Upper lobe of left lung (tissue), 6 donors: ENCODE measurements around the gene PKNOX1. TPM values are rescaled to one million over a fixed set of nuclear protein-coding genes. Genes with fewer than 3 reads are reported as not detected.
"Not testable (repeated sequence)": the region's sequence is repeated elsewhere in the genome, so short reads cannot be mapped to it uniquely, and the experiment has no call there.

Experiments
- ATAC-seq, 2 donors: fragments of 200-7000 bp; cut with Tn5 transposase; one replicate each; pipeline ENCODE4 v1.9.1; 2022; ENCODE audit warnings: mild to moderate bottlenecking in 2 of 2, moderate library complexity in 2 of 2; ENCODE audit not compliant: low FRiP score in 2 of 2
- DNase-seq, 2 donors: peaks; one replicate each; pipeline ENCODE4 v3.0.0-alpha.2; 2019 to 2020
- H3K27ac ChIP-seq, 4 donors: fragments of 200-600 bp; sonication (generic); one replicate each; pipeline ENCODE4 v1.5.1; 2016 to 2019
- H3K27me3 ChIP-seq, 4 donors: fragments of 200-600 bp; sonication (generic); one replicate each; pipeline ENCODE4 v1.5.1; 2017 to 2019
- H3K36me3 ChIP-seq, 4 donors: fragments of 200-600 bp; sonication (generic); one replicate each; pipeline ENCODE4 v1.5.1; 2016 to 2019
- H3K4me1 ChIP-seq, 4 donors: fragments of 200-600 bp; sonication (generic); one replicate each; pipeline ENCODE4 v1.5.1; 2018 to 2019
- H3K4me3 ChIP-seq, 4 donors: fragments of 200-600 bp; sonication (generic); one replicate each; pipeline ENCODE4 v1.5.1; 2017 to 2019; ENCODE audit warnings: mild to moderate bottlenecking in 2 of 4, moderate library complexity in 1 of 4
- H3K9me3 ChIP-seq, 4 donors: fragments of 200-600 bp; sonication (generic); one replicate each; pipeline ENCODE4 v1.5.1; 2018 to 2019
- CTCF ChIP-seq, 6 experiments: fragments of 450-650 bp in 4 of 6; fragments of 200-600 bp in 2 of 6; sonication (generic) in 2 of 6; IDR thresholded peaks; one replicate each; pipeline ENCODE4 v1.5.1; 2016 to 2019; ENCODE audit warnings: antibody characterized with exemption in 6 of 6
- EP300 ChIP-seq, 4 donors: sonication (generic); formaldehyde crosslinking; IDR thresholded peaks; one replicate each; pipeline ENCODE4 v1.5.1; 2017; ENCODE audit warnings: antibody characterized with exemption in 4 of 4, control low read depth in 2 of 4
- POLR2A ChIP-seq, 4 donors: fragments of 450-650 bp; IDR thresholded peaks; one replicate each; pipeline ENCODE4 v1.5.1; 2016 to 2017; ENCODE audit warnings: antibody characterized with exemption in 4 of 4, mild to moderate bottlenecking in 2 of 4
- POLR2AphosphoS5 ChIP-seq, 2 donors: sonication (generic); formaldehyde crosslinking; IDR thresholded peaks; one replicate each; pipeline ENCODE4 v1.5.1; 2017; ENCODE audit warnings: antibody characterized with exemption in 2 of 2
- WGBS, 2 donors: methylation state at CpG; one replicate each; pipeline ENCODE4 v1.1.5; 2017 to 2018; 5-methylcytosine and 5-hydroxymethylcytosine counted together
- total RNA-seq, 6 donors: library from RNA; depleted of rRNA in 4 of 6; stranded (reverse); fragments of >200 nt in 4 of 6; gene quantifications; one replicate each; pipeline versions ENCODE4 v1.1.0 to v1.2.1, GENCODE V29; 2016 to 2021
- donor health status: DM: no; HTN: no; CAD: no; lungs with moderate emphysema.
- donor health status: DM: no; HTN: yes; CAD: no; lungs with severe emphysema.

The PKNOX1 gene
- total RNA-seq, 6 donors from 2014 or later: 9.7 to 54.5 (median 11.5) TPM

- no peak for TF ChIP-seq CTCF (IDR thresholded peaks at IDR 0.05)
- no peak for TF ChIP-seq POLR2A (IDR thresholded peaks at IDR 0.05)
- peak in 1 of 4 donors; percentile 58 for TF ChIP-seq EP300 (IDR thresholded peaks at IDR 0.05)
- TF ChIP-seq POLR2AphosphoS5 (IDR thresholded peaks at IDR 0.05): peak; percentile 46 to 69
- DNase-seq (no peak), ATAC-seq (peak; percentile 67 to 91)
- Histone ChIP-seq H3K27me3 (no peaks in the 10 kb centered on the region), H3K4me1 (no peaks in the 10 kb centered on the region), H3K27ac (peak overlapping the region; percentile 58 to 73 (median 66)), H3K36me3 (peaks cover 0 to 6% (median 0%) of the 10 kb centered on the region in 4 donors), H3K9me3 (no peaks in the 10 kb centered on the region), H3K4me3 (no peak overlapping the region)
- 64 to 65% methylated on average over 6 to 16 of the region's 16 CpGs for WGBS, 2 donors
Measured at GRCh38 chr21:42991992-42992740, 17.8 kb downstream of the PKNOX1 start.

- Histone ChIP-seq H3K27me3 (no peaks in the 10 kb centered on the region), H3K9me3 (no peaks in the 10 kb centered on the region), H3K36me3 (peaks cover 0 to 6% (median 0%) of the 10 kb centered on the region in 4 donors), H3K4me1 (no peaks in the 10 kb centered on the region), H3K27ac (peak overlapping the region; percentile 58 to 73 (median 66)), H3K4me3 (no peak overlapping the region)
- ATAC-seq: no peak
- TF ChIP-seq CTCF (IDR thresholded peaks at IDR 0.05) (no peak), POLR2A (IDR thresholded peaks at IDR 0.05) (no peak), POLR2AphosphoS5 (IDR thresholded peaks at IDR 0.05) (no peak), EP300 (IDR thresholded peaks at IDR 0.05) (no peak)
- 78 to 81% methylated on average over 16 of the region's 16 CpGs for WGBS, 2 donors
- peak in 1 of 2 donors; percentile 60 for DNase-seq
Measured at GRCh38 chr21:42993051-42993712, 18.8 kb downstream of the PKNOX1 start.

- DNase-seq (no peak), ATAC-seq (peak in 1 of 2 donors; percentile 93)
- WGBS, 2 donors: 76 to 81% methylated on average over 8 of the region's 8 CpGs
- peak overlapping the region in 2 of 4 donors; percentile 22 to 64 for H3K27ac ChIP-seq
- peaks cover 0 to 6% (median 0%) of the 10 kb centered on the region in 4 donors for H3K36me3 ChIP-seq
- no peaks in the 10 kb centered on the region for H3K4me1 ChIP-seq
- H3K27me3 ChIP-seq: no peaks in the 10 kb centered on the region
- no peak overlapping the region for H3K4me3 ChIP-seq
- peaks cover 0 to 9% (median 4%) of the 10 kb centered on the region in 4 donors for H3K9me3 ChIP-seq
- no peak for TF ChIP-seq POLR2AphosphoS5 (IDR thresholded peaks at IDR 0.05)
- TF ChIP-seq POLR2A (IDR thresholded peaks at IDR 0.05): no peak
- TF ChIP-seq EP300 (IDR thresholded peaks at IDR 0.05): no peak
- TF ChIP-seq CTCF (IDR thresholded peaks at IDR 0.05): no peak
Measured at GRCh38 chr21:42997053-42997452, 22.7 kb downstream of the PKNOX1 start.

GRCh38 chr21:42997983-42998382 is 23.6 kb downstream of the PKNOX1 start:
- H3K27ac ChIP-seq: peak overlapping the region in 1 of 4 donors; percentile 22
- ATAC-seq, H3K9me3 ChIP-seq, H3K4me3 ChIP-seq, DNase-seq, H3K4me1 ChIP-seq, H3K36me3 ChIP-seq, H3K27me3 ChIP-seq: not testable (repeated sequence)
- 90 to 100% methylated on average over 1 of the region's 1 CpG for WGBS, 2 donors

GRCh38 chr21:42999152-42999551 is 24.8 kb downstream of the PKNOX1 start:
- H3K27me3 ChIP-seq, H3K4me3 ChIP-seq, H3K4me1 ChIP-seq, H3K9me3 ChIP-seq, DNase-seq, ATAC-seq, H3K27ac ChIP-seq, H3K36me3 ChIP-seq: not testable (repeated sequence)
- WGBS, 2 donors: 100% methylated on average over 1 to 2 of the region's 2 CpGs

GRCh38 chr21:43000041-43000440 is 25.7 kb downstream of the PKNOX1 start:
- H3K4me3 ChIP-seq, H3K27ac ChIP-seq, H3K27me3 ChIP-seq, DNase-seq, H3K4me1 ChIP-seq, ATAC-seq, H3K36me3 ChIP-seq, H3K9me3 ChIP-seq: not testable (repeated sequence)
- WGBS, 2 donors: 96 to 100% methylated on average over 2 of the region's 2 CpGs
